IMR-90 (cell line): ENCODE data around the gene OXSM.

Experiments used
- BHLHE40 ChIP-seq: fragments of 150-350 bp; IDR thresholded peaks from 2 replicates; pipeline ENCODE4 v1.6.1; 2016; ENCODE audit warnings: mild to moderate bottlenecking, low read depth, low read length
- MAZ ChIP-seq: IDR thresholded peaks from 2 replicates; pipeline ENCODE4 v1.6.1; 2012; ENCODE audit warnings: low read depth, mild to moderate bottlenecking, low read length, improper control_type of control experiment, moderate library complexity, borderline replicate concordance
- POLR2A ChIP-seq: IDR thresholded peaks from 2 replicates; pipeline ENCODE4 v1.6.1; 2012; ENCODE audit warnings: mild to moderate bottlenecking, low read depth, low read length
- RAD21 ChIP-seq: IDR thresholded peaks from 2 replicates; pipeline ENCODE4 v1.6.1; 2012; ENCODE audit warnings: low read length, improper control_type of control experiment
- RCOR1 ChIP-seq: IDR thresholded peaks from 2 replicates; pipeline ENCODE4 v1.6.1; 2012; ENCODE audit warnings: mild to moderate bottlenecking, low read length, improper control_type of control experiment; ENCODE audit not compliant: insufficient replicate concordance
- RFX5 ChIP-seq: IDR thresholded peaks from 2 replicates; pipeline ENCODE4 v1.8.0; 2012; ENCODE audit warnings: low read depth, mild to moderate bottlenecking, low read length, moderate library complexity
- USF2 ChIP-seq: fragments of 150-350 bp; IDR thresholded peaks from 2 replicates; pipeline ENCODE4 v1.6.1; 2017; ENCODE audit warnings: mild to moderate bottlenecking, antibody characterized with exemption, low read length, low read depth
- TF ChIP-seq, protein P1 (sequence below): conservative IDR thresholded peaks from 2 replicates; pipeline ENCODE4 v1.5.1; 2012; ENCODE audit warnings: mild to moderate bottlenecking, low read depth, low read length, improper control_type of control experiment

DNA sequence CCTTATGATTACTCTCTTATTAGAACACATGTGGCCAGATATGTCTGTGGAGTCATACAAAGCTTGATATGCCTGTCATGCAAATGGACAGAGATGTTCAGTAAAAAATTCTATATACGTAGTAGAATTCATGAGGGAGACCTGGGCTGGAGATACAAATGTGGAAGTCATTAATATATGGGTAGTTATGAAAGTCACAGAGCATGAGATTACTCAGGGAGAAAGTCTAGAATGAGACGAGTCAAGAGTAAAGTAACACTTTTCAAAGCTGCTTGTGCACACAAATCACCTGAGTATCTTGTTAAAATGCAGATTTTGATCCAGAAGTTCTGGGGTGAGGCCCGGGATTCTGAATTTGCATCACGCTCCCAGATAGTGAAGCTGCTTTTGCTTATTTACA, 28.4 kb downstream of the OXSM start:
- TF ChIP-seq, protein P1, sequence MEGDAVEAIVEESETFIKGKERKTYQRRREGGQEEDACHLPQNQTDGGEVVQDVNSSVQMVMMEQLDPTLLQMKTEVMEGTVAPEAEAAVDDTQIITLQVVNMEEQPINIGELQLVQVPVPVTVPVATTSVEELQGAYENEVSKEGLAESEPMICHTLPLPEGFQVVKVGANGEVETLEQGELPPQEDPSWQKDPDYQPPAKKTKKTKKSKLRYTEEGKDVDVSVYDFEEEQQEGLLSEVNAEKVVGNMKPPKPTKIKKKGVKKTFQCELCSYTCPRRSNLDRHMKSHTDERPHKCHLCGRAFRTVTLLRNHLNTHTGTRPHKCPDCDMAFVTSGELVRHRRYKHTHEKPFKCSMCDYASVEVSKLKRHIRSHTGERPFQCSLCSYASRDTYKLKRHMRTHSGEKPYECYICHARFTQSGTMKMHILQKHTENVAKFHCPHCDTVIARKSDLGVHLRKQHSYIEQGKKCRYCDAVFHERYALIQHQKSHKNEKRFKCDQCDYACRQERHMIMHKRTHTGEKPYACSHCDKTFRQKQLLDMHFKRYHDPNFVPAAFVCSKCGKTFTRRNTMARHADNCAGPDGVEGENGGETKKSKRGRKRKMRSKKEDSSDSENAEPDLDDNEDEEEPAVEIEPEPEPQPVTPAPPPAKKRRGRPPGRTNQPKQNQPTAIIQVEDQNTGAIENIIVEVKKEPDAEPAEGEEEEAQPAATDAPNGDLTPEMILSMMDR = no peak
- no peak for TF ChIP-seq POLR2A
- TF ChIP-seq RAD21 = no peak
- no peak for TF ChIP-seq USF2
- no peak for TF ChIP-seq RCOR1
- no peak for TF ChIP-seq MAZ
- TF ChIP-seq RFX5 = no peak
- no peak for TF ChIP-seq BHLHE40
